ENCODE measurements around the gene METRN. TPM values are rescaled to one million over a fixed set of nuclear protein-coding genes. Genes with fewer than 3 reads are reported as not detected.
"Not testable (repeated sequence)": the region's sequence is repeated elsewhere in the genome, so short reads cannot be mapped to it uniquely, and the experiment has no call there.

METRN gene
- total RNA-seq, 1 experiment from 2014 or later, result 25.2 TPM

DNA sequence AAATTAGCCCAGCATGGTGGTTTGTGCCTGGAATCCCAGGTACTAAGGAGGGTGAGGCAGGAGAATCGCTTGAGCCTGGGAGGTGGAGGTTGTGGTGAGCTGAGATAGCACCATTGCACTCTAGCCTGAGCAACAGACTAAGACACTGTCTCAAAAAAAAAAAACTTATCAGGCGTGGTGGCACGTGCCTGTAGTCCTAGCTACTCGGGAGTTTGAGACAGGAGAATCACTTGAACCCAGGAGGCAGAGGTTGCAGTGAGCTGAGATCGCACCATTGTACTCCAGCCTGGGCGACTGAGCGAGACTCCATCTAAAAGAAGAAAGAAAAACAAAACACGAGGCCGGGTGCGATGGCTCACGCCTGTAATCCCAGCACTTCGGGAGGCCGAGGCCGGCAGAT, 28.0 kb downstream of the METRN start:
- not testable (repeated sequence) for H3K9me2 ChIP-seq (replicated peaks; ENCODE audit: insufficient read depth, low read length); H3K9me3 ChIP-seq (ENCODE audit: low read length); H3K27ac ChIP-seq (ENCODE audit: low read length); H3K9ac ChIP-seq (ENCODE audit: low read length); H4K20me1 ChIP-seq (ENCODE audit: insufficient read depth, low read depth, low read length); H2AFZ ChIP-seq (ENCODE audit: low read length); H3K4me2 ChIP-seq (ENCODE audit: low read depth, low read length, poor library complexity, severe bottlenecking); H3K4me3 ChIP-seq (ENCODE audit: low read length); DNase-seq; H3K27me3 ChIP-seq (ENCODE audit: low read length); H3K79me2 ChIP-seq (ENCODE audit: low read length); H3K36me3 ChIP-seq (ENCODE audit: insufficient read depth, low read length)
- H3K4me1 ChIP-seq (ENCODE audit: low read length), result peaks cover 25% of the 10 kb centered on the region

DNA sequence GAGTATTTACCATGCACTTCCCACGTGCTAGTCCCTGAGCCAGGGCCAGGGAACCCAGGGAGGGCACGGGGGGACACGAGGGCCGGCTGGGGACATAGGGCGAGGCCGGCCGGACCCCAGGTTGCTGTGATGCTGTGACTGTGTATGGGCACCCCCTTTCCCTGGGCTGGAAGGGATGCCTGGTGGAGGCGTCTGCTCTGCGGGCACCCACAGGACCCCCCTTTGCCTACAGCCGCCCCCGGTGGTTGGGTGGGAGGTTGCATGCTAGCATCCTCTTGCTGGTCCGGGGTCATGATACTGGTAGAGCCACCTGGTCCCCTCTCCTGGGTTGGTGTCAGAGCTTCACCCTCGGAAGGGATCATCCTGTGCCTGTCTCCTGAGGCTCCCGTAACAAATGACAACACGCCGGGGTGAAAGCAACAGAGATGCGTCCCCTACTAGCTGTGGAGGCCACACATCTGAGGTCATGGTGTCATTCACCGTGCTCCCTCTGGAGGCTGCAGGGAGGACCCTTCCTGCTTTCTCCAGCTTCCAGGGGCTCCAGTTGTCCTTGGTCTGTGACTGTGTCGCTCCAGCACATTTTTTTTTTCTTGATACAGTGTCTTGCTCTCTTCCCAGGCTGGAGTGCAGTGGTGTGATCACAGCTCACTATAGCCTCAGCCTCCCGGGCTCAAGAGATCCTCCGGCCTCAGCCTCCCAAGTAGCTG, 29.0 kb downstream of the METRN start:
- Histone ChIP-seq H3K9me3 (ENCODE audit: low read length) (no peaks in the 10 kb centered on the region), H3K36me3 (ENCODE audit: insufficient read depth, low read length) (no peaks in the 10 kb centered on the region), H3K4me1 (ENCODE audit: low read length) (peaks cover 14% of the 10 kb centered on the region), H3K79me2 (ENCODE audit: low read length) (0 out of 2 replicates have a peak, but pooled peaks cover 4% of the 10 kb centered on the region), H3K27me3 (ENCODE audit: low read length) (no peaks in the 10 kb centered on the region), H3K9me2 (replicated peaks; ENCODE audit: insufficient read depth, low read length) (no peaks in the 10 kb centered on the region), H3K9ac (ENCODE audit: low read length) (no peak overlapping the region), H3K27ac (ENCODE audit: low read length) (no peak overlapping the region), H3K4me3 (ENCODE audit: low read length) (no peak overlapping the region), H4K20me1 (ENCODE audit: insufficient read depth, low read depth, low read length) (no peaks in the 10 kb centered on the region), H2AFZ (ENCODE audit: low read length) (no peak overlapping the region), H3K4me2 (ENCODE audit: low read depth, low read length, poor library complexity, severe bottlenecking) (no peak overlapping the region)
- DNase-seq, result peak; percentile 71

DNA sequence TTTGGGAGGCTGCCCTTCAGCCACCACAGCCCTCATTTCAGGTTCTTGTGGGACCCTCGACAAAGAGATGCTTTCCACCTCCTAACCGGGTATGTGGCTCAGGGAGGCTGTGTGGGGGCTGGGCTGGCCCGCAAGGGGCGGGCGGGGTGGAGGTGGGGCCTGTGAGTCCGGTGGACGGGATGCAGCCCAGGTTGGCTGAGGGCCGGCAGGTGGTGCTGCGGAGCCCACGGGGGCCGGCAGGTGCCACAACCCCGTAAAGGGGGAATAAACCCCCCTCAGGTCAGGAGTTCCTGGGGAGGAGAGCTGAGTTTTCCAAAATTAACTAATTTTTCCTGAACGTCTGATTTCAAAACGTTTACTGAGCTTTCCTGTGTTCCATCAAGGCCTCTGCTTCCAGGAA, 30.8 kb downstream of the METRN start:
- Histone ChIP-seq H2AFZ (ENCODE audit: low read length) (no peak overlapping the region), H3K9me3 (ENCODE audit: low read length) (no peaks in the 10 kb centered on the region), H3K27me3 (ENCODE audit: low read length) (no peaks in the 10 kb centered on the region), H4K20me1 (ENCODE audit: insufficient read depth, low read depth, low read length) (no peaks in the 10 kb centered on the region), H3K9ac (ENCODE audit: low read length) (no peak overlapping the region), H3K9me2 (replicated peaks; ENCODE audit: insufficient read depth, low read length) (no peaks in the 10 kb centered on the region), H3K79me2 (ENCODE audit: low read length) (no peaks in the 10 kb centered on the region), H3K27ac (ENCODE audit: low read length) (no peak overlapping the region), H3K36me3 (ENCODE audit: insufficient read depth, low read length) (no peaks in the 10 kb centered on the region), H3K4me1 (ENCODE audit: low read length) (no peaks in the 10 kb centered on the region; the same call in 1 of the 2 replicates), H3K4me3 (ENCODE audit: low read length) (no peak overlapping the region), H3K4me2 (ENCODE audit: low read depth, low read length, poor library complexity, severe bottlenecking) (no peak overlapping the region)
- DNase-seq, result peak; percentile 80

DNA sequence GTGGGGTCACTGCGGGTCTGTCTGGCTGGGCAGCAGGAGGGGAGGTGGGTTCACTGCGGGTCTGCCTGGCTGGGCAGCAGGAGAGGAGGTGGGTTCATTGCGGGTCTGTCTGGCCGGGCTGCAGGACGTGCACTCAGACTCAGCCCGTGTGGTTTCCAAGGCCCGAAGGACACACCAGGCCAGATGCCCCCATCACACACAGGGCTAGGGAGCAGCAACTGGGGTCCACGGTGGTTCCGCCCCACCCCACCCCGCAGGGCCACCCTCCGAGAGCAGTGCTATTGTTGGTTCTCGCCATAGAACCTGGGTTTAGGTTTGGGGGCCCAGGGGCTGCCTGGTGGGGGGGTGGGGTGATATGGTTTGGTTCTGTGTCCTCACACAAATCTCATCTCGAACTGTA, 31.7 kb downstream of the METRN start:
- no peak overlapping the region for H3K27ac ChIP-seq (ENCODE audit: low read length)
- H3K9me2 ChIP-seq (replicated peaks; ENCODE audit: insufficient read depth, low read length), result no peaks in the 10 kb centered on the region
- no peak overlapping the region for H2AFZ ChIP-seq (ENCODE audit: low read length)

DNA sequence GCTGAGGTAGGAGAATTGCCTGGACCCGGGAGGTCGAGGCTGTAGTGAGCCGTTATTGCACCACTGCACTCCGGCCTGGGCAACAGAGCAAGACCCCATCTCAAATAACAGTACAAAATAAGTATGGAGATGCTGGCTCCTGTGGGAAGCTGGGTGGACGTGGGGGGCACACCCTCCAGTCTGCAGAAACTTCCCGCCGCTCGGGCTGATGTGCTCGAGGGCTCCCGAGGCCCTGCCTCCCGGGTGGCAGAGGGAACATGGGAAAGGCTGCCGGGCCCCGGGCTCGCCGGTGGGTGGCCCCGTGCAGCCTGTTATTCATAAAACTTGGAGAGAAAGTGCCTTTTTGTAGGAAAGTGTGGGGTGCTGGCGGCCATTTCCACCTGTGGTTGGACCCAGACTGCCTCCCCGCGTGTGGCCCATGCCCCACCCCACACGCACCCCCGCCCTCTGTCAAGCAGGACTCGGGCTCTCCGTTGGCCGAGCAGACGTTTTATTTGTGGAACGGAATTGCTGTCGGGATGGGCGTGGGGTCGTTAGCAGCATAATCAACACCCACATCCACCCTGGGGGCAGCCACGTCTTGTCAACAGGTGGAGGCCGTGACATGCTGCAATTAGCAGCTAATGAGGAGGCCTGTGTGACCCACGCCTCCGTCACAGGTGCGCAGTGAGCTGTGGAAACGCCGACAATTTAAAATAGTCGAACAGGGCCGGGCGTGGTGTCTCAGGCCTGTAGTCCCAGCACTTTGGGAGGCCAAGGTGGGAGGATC, 33.2 kb downstream of the METRN start:
- H3K79me2 ChIP-seq (ENCODE audit: low read length), result no peaks in the 10 kb centered on the region
- no peaks in the 10 kb centered on the region for H3K36me3 ChIP-seq (ENCODE audit: insufficient read depth, low read length)
- no peak overlapping the region for H3K9ac ChIP-seq (ENCODE audit: low read length)

More for the DNA sequence above, 31.7 kb downstream of the METRN start:
- no peaks in the 10 kb centered on the region for H4K20me1 ChIP-seq (ENCODE audit: insufficient read depth, low read depth, low read length)
- no peaks in the 10 kb centered on the region; the same call in 1 of the 2 replicates for H3K4me1 ChIP-seq (ENCODE audit: low read length)
- DNase-seq, result no peak
- H3K4me2 ChIP-seq (ENCODE audit: low read depth, low read length, poor library complexity, severe bottlenecking), result no peak overlapping the region
- no peak overlapping the region for H3K4me3 ChIP-seq (ENCODE audit: low read length)
- H3K9ac ChIP-seq (ENCODE audit: low read length), result no peak overlapping the region
- no peaks in the 10 kb centered on the region for H3K9me3 ChIP-seq (ENCODE audit: low read length)
- no peaks in the 10 kb centered on the region for H3K27me3 ChIP-seq (ENCODE audit: low read length)
- no peaks in the 10 kb centered on the region for H3K36me3 ChIP-seq (ENCODE audit: insufficient read depth, low read length)
- H3K79me2 ChIP-seq (ENCODE audit: low read length), result no peaks in the 10 kb centered on the region

DNA sequence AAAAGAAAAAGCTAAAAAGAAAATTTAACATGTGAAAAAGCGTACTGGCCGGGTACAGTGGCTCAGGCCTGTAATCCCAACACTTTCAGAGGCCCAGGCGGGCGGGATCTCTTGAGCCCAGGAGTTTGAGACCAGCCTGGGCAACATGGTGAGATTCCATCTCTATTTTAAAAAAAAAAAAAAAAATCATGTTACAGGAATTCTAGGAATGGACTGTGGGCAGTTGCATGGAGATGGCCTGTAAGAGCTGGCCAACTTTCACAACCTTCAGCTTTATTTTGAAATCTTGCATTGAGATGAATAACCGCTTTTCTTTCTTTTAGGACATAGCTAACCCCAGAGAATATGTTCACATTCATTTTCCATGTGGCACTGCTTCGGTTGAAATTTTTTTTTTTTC, 34.1 kb downstream of the METRN start:
- Histone ChIP-seq H3K9me2 (replicated peaks; ENCODE audit: insufficient read depth, low read length) (no peaks in the 10 kb centered on the region), H3K4me3 (ENCODE audit: low read length) (no peak overlapping the region), H3K27me3 (ENCODE audit: low read length) (no peaks in the 10 kb centered on the region), H2AFZ (ENCODE audit: low read length) (no peak overlapping the region), H3K36me3 (ENCODE audit: insufficient read depth, low read length) (no peaks in the 10 kb centered on the region), H3K4me2 (ENCODE audit: low read depth, low read length, poor library complexity, severe bottlenecking) (no peak overlapping the region), H3K27ac (ENCODE audit: low read length) (no peak overlapping the region), H4K20me1 (ENCODE audit: insufficient read depth, low read depth, low read length) (no peaks in the 10 kb centered on the region), H3K9ac (ENCODE audit: low read length) (no peak overlapping the region), H3K9me3 (ENCODE audit: low read length) (no peaks in the 10 kb centered on the region), H3K79me2 (ENCODE audit: low read length) (no peaks in the 10 kb centered on the region), H3K4me1 (ENCODE audit: low read length) (no peaks in the 10 kb centered on the region)
- no peak for DNase-seq

More for the DNA sequence above, 33.2 kb downstream of the METRN start:
- Histone ChIP-seq H3K27me3 (ENCODE audit: low read length) (no peaks in the 10 kb centered on the region), H2AFZ (ENCODE audit: low read length) (no peak overlapping the region), H4K20me1 (ENCODE audit: insufficient read depth, low read depth, low read length) (no peaks in the 10 kb centered on the region), H3K4me1 (ENCODE audit: low read length) (no peaks in the 10 kb centered on the region), H3K27ac (ENCODE audit: low read length) (no peak overlapping the region), H3K4me3 (ENCODE audit: low read length) (no peak overlapping the region), H3K4me2 (ENCODE audit: low read depth, low read length, poor library complexity, severe bottlenecking) (no peak overlapping the region), H3K9me2 (replicated peaks; ENCODE audit: insufficient read depth, low read length) (no peaks in the 10 kb centered on the region), H3K9me3 (ENCODE audit: low read length) (no peaks in the 10 kb centered on the region)
- no peak for DNase-seq

DNA sequence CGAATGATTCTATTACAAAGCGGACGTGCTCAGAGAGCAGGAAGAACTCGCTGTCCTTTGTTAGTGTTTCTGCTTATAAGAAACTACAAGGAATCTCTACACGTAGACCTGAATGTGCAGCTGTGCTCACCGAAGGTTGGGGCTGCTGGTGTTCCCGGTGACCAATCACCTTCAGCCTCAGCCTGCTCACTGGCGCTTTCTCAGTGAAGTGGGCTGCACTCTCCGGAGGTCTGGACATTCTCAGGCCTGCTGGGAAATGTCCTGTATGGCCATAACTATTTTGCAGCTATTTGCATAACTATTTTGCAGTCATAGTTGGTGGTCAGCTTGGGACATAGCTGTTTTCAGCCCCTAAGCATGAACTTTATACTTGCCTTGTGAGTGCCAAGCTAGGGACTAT, 35.6 kb downstream of the METRN start:
- no peaks in the 10 kb centered on the region for H4K20me1 ChIP-seq (ENCODE audit: insufficient read depth, low read depth, low read length)
- no peak overlapping the region for H3K4me2 ChIP-seq (ENCODE audit: low read depth, low read length, poor library complexity, severe bottlenecking)
- H3K27me3 ChIP-seq (ENCODE audit: low read length), result no peaks in the 10 kb centered on the region
- H3K79me2 ChIP-seq (ENCODE audit: low read length), result no peaks in the 10 kb centered on the region
- DNase-seq, result no peak
- H3K9me3 ChIP-seq (ENCODE audit: low read length), result no peaks in the 10 kb centered on the region
- H3K36me3 ChIP-seq (ENCODE audit: insufficient read depth, low read length), result no peaks in the 10 kb centered on the region
- no peaks in the 10 kb centered on the region for H3K4me1 ChIP-seq (ENCODE audit: low read length)
- H3K4me3 ChIP-seq (ENCODE audit: low read length), result no peak overlapping the region
- H3K27ac ChIP-seq (ENCODE audit: low read length), result no peak overlapping the region
- no peaks in the 10 kb centered on the region for H3K9me2 ChIP-seq (replicated peaks; ENCODE audit: insufficient read depth, low read length)
- no peak overlapping the region for H3K9ac ChIP-seq (ENCODE audit: low read length)
- H2AFZ ChIP-seq (ENCODE audit: low read length), result no peak overlapping the region

DNA sequence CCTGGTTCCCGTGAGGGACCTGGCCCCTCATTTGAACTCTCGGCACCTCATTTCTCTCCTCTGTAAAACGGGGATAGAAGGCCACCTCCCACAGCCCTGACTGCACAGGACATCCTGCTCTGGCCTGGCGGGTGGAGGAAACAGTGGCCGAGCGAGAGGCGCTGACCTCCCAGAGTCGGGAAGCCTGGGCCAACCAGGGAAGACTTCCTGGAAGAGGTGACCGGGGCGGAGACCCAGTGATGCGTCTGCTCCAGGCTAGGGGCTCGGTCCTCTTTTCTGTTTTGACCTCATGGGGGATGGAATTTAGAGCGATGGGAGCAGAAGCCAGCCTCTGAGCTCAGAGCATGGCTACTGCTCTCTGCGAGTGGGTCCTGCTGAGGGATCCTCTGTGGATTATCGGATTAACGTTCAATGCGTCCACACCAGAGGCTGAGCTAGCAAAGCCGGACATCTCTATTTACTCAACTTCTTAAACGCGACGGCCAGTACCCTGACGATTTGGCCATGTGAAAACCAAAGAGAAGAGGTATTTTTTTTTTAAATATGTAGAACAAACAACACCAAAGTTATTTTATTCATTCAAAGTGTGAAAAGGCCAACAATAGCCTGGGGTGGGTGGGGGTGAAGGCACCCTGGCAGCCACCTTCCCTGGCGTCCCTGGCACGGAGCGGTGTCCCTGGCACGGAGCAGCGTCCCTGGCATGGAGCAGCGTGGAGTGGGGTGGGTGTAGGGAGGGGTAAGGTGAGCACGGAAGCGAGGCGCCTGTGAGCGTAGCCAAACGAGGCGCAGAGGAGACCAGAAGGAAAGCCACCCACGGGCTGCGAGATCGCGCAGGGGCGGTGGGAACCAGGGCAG, 36.5 kb downstream of the METRN start:
- H4K20me1 ChIP-seq (ENCODE audit: insufficient read depth, low read depth, low read length), result no peaks in the 10 kb centered on the region
- H3K4me2 ChIP-seq (ENCODE audit: low read depth, low read length, poor library complexity, severe bottlenecking), result no peak overlapping the region
- no peaks in the 10 kb centered on the region for H3K4me1 ChIP-seq (ENCODE audit: low read length)
- no peaks in the 10 kb centered on the region for H3K79me2 ChIP-seq (ENCODE audit: low read length)
- no peaks in the 10 kb centered on the region for H3K36me3 ChIP-seq (ENCODE audit: insufficient read depth, low read length)
- H3K27me3 ChIP-seq (ENCODE audit: low read length), result no peaks in the 10 kb centered on the region
- no peaks in the 10 kb centered on the region for H3K9me2 ChIP-seq (replicated peaks; ENCODE audit: insufficient read depth, low read length)
- no peak overlapping the region for H3K9ac ChIP-seq (ENCODE audit: low read length)
- H3K27ac ChIP-seq (ENCODE audit: low read length), result no peak overlapping the region
- DNase-seq, result no peak
- no peaks in the 10 kb centered on the region for H3K9me3 ChIP-seq (ENCODE audit: low read length)
- H2AFZ ChIP-seq (ENCODE audit: low read length), result no peak overlapping the region
- no peak overlapping the region for H3K4me3 ChIP-seq (ENCODE audit: low read length)

Data from Karpas-422 (cell line).